HG03159 (cell line): ENCODE measurements around the gene LTK.

ENCODE experiments used
- ATAC-seq: cut with Tn5 transposase; IDR thresholded peaks from one replicate; pipeline ENCODE4 v1.9.1; 2021; ENCODE audit warnings: mild to moderate bottlenecking, moderate library complexity; ENCODE audit not compliant: unreplicated experiment

Gene LTK

DNA sequence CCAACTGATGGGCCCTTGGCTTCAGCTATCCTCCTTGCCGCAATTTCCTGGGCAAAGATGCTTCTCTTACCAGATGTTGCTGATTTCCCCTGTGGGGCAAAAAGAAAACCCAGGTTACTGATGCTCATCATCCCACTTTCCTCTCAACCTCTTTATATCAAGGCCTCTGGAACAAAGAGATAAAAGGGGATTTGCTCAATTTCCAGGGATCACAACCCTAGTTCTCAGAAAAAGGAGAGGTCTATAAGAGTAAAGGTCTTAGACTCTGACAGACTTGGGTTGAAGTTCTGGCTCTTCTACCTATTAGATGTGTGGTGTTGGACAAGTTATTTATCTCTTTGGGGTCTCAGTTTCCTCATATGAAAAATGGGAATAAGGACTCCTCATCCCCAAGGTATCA lies 21.9 kb upstream of the LTK start:
- no peak for ATAC-seq

DNA sequence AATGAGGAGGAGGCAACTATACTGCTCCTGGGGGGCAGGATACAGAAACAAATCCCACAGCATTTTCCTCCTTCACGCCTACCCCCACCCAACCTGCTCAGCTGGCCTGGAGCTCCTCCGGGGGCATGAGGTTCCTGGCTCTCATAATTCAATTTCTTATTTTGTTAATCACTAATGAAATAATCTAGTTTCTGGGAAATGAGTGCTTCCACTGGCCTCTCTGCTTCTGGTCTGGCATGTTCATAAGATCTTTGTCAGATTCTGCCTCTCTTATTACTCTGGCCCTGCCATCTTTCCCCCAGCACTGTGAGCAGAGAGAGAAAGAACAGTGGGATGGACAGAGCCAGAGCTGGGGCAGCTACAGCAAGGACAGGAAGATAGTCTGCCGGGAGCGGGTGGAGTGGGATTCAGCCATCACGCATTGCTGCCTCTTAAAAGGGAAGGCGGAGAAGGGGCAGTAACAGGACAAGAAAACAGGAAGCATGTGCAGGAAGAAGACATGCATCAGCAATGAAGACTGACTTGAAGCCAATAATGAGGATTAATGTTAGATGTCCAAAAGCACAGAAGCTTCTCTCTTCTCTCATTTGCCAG lies 16.8 kb upstream of the LTK start:
- ATAC-seq = no peak

DNA sequence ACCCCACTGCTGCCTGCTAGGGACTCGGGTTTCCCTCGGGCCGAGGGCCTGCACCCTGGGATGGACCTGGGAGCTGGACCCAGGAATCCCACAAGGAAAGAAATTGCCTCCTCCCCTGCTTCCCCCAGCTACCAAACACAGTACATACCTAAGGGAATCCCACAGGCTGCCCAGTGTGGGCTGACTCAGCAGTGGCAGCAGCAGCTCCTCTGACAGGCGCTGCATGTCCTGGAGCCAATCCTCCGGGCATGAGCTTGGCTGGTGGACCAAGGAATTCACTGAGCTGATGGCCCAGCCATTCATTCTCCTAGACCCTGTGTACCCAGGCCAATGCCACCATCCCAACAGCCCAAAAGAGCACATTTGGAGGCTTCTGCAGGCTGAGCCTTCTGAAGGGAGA lies 9.5 kb upstream of the LTK start:
- ATAC-seq = no peak

DNA sequence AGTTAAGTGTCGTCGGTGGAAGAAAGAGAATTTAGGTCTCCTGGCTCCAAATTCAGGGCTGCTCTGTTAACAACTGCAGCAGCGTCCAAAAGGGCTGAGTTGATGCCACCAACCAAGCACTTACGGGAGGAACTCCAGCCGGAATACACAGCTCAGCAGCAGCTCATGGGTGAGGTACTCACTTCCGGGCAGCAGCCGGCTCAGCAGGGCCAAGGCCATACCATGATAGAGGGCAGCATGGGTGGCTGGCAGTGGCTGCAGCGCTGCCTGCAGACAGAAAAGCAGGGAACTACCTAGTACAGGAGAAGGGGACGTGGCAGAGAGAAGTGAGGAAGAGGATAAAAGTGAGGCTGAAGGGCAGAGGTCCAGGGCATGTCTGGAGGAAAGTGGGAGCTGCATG lies 8.0 kb upstream of the LTK start:
- ATAC-seq = no peak

DNA sequence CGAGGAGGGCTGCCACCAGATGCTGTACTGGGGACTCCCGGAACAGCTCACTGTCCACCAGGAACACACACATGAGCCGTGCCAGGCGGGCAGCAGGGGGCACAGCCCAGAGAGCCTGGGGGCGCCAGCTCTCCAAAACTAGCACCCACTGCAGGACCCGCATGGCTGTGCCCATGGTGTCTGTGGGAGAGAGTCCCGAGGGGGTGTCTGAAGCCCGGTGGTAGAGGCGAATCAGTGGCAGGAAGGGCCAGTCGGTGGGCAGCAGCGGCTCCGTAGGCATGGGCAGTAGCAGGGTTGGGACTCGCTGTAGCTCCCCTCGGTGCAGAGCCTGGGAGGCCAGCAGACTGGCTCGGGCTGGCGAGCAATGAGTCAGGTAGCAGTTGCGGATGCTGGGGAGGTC lies 7.0 kb upstream of the LTK start:
- no peak for ATAC-seq

DNA sequence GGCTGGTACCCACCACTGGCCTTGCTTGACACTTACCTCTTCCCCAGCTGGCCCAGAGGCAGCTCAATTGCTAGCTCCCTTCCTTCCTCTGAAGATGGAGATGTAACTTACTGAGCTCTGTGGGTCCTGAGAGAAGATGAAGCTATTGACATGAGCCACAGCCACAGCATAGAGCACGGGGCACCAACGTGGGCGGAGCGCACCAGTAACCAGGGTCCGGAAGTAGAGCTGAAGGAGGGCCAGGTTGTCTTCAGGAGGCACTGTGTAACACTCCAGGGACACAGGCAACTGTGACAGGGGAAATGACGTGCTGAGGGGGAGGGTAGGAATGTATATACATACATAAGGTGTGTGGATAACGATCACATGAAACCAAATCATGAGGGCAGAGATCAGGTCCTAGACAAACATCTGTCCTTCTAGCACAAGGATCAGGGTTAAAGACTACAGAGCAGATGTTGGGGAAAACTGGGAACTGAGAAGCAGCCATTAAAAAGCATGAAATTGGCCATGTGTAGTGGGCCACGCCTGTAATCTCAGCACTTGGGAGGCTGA lies 4.3 kb upstream of the LTK start:
- ATAC-seq = no peak

DNA sequence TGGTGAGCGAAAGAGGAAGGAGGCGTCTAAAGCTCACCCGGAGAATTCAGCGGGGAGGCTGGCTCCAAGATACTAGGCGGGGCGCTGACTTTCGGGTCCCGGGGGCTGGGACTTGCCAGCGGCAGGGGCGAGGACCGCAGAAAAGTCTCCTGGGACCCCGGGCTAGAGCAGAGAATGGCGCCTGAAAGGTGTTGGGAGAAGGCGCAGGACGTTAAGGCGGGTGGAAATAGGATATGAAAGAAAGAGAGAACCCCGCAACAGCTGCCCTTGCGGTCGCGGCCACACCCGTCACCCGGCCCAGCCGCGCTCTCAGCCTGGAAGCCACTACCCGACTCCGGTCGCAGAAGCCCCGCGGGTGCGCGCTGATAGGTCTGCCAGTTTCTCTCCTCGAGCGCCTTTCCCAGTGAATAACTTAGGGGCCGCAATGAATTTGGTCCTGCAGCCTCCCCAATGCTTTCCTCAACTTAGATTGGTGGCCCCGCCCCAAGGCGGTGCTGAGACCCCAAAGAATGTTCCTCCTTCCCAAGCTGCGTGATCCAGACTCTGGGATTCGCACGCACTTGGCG lies 604 bp downstream of the LTK start:
- ATAC-seq = no peak

DNA sequence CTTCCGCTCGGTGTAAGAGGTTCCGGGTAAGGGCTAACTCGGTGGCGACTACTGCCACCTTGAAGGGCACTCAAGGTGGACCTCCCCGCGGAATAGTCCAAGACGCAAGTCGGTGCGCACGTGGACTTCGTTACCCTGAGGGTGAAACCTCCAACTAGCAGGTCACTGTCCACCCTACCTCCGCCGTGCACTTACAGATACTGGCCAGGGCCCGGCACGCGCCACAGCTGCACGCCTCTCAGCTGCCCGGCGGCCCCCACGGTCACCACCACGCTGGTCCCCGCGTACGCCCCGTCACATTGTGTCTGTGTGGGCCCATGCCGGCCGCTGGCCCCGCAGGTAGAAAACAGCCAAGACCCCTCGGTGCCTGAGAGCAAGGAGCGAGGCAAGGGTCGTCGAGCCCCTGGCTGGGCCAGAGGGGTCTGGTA lies 1.1 kb downstream of the LTK start:
- no peak for ATAC-seq

DNA sequence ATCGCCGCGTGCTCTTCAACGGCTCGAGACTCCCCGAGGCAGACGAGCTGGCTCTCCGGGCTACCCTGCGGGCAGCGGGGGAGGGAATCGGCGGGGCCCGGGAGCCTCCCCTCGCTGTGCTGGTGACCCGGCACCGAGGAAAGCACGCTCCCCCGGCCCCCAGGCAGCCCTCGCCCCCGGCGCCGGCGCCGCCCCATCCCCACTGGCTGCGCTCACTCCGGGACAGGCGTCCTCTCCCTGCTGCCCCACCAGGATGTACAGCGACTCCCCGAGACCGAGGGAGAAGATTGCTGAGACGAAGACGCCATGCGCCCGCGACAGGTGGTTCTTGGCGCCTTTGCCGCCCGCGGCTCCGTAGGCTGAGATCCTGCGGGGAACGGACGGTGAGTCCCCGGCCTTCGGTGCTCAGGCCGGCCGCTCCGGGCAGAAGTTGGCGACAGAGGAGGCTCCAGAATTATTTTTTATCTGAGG lies 1.7 kb downstream of the LTK start:
- no peak for ATAC-seq

DNA sequence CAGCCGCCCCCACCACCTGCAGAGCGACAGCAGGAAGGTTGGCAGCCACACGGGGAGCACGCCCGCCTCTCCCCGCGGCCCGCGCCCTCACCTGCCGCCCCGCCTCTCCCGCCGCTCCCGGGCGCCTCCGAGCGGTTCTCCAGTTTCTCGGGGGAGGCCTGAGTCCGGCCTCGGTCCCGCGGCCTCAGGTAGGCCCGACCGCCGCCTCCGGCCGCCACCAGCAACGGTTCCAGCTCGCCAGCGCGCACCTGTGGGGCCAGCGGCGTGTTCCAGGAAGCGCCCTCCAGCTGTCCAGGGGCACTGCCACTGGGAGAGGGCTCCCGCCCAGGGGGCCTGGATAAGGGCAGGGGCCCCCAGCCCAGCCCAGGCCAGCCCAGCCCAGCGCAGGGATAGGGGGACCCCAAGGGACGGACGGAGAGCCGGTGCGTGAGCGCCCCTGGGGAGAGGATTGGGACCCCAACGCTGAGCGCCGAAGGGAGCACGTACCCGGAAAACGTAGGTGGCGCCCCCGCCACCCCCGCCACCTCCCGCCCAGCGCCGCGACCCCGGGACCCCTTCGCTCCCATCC lies 2.2 kb downstream of the LTK start:
- ATAC-seq = no peak

DNA sequence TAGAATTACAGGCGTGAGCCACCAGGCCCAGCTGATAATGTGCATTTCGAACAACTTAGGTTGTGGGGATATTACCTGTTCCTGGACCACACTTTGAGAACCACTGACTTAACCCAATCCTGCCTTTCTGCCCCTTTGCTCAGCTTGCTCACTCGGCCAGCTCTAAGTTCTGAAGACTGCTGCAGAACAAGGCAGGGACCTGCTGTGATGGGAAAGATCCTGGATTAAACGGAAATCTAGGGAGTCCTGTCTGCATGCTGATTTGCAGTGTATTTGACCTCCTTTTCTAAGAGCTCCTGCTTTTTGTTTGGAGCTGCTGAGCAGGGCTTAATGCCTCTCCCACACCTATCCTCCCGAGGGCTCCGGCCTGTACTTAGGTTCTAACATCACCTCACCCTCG lies 2.9 kb downstream of the LTK start:
- ATAC-seq = no peak

DNA sequence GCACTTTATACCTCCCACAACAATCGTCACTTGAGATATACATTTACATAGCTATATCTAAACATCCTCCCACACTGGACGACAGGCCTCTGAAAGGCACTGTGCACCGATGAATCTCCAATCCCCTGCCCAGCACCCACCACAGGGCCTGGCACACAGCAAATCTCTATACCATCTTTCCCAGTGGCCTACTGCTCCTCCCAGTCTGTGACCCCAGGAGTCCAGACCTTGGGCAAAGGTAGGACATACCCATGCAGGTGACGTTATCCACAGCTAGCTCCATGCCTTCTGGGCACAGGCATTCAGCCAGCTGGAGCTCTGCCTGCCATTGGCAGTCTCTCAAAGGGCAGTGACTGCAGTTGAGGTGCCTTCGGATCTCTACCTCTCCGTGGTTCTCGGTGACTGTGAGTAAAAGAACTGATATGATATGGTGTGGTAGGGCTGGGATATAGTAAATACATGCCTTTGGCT lies 5.8 kb downstream of the LTK start:
- ATAC-seq = no peak

DNA sequence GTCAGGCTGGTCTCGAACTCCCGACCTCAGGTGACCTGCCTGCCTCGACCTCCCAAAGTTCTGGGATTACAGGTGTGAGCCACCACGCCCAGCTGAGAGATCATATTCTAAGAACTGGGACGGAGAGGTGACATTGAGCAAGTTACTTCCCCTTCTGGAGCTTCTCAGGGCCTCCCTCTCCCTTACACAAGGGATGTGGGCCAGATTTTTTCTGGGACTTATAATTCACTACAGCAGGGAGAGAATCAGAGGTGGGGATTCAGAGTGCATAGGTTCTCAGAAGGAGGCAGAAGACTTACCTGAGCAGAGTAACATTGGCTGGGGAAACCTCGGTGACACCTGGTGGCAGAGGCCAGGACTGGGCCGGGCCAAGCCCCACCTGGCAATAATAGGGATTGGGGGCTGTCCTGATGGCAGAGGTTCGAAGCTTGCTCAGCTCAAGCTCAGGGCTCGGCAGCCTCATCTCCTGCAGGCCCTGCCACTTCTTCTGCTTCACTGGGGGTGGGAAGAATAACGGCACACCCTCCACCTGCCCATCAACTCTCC lies 6.8 kb downstream of the LTK start:
- no peak for ATAC-seq

DNA sequence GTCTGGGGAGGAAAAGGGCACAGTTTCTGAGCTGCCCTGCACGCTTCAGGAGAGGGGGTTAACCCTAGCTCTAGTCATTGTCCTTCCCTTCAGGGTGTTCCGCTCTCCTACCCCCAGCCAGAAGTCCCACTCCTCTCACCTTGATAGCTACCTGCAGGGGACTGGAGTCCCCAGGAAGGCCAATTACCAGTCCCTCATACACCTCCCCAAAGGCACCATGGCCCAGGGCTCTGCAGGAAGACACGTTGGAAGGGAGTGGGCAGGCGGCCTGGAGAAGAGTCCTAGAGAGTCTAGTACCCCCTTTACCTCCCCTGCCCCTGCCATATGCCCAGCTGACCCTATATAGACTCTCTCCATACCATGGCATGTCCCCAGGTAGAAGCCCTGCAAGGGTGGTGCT lies 7.9 kb downstream of the LTK start:
- no peak for ATAC-seq

DNA sequence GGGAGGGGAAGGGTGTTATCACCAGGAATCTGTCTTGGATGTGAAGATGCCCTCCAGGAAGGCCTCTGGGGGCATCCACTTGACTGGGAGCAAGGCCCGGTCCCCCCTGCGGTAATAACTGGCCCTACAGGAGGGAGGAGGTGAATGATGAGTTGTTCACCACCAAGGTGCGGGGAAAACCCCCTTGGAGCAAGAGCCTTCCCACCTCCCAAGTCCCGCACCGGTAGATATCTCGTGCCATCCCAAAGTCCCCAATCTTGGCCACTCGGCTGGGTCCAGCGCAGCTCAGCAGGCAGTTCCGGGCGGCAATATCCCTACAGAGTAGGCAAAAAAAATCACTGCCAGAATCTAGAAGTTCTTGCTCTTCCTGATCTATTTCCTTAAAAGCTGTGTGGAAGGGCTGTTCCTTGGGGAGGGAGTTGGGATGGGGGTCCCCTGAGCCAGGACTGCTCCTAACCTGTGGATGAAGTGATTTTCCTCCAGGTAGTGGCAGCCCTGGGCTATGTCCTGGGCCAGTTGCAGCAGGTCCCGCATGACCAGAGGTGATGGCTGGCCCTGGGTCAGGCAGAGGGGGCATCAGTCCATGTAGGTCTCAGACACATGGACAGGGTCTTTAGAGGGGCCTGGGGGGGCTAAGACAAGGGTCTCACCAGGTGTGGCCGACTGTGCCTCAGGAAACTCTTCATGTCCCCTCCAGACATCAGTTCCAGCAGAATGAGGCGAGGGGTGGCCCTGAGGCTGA lies 8.7 kb downstream of the LTK start:
- ATAC-seq = no peak

DNA sequence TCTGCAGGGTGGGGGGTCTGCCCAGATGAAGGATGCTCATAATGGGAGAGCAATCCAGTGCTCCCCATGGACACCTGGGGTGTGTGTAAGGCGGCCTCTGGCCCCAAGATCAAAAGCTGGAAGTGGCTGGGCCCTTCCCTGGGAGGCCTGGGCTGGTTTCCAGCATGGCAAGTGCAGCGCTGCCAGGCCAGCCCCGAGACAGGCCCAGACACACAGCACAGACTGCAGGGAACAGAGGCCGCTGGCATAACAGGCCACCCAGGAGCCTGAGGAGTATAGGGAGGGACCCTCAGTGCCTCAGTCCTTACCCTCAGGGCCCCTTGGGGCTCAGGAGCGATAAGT lies 10.0 kb downstream of the LTK start:
- ATAC-seq = no peak

DNA sequence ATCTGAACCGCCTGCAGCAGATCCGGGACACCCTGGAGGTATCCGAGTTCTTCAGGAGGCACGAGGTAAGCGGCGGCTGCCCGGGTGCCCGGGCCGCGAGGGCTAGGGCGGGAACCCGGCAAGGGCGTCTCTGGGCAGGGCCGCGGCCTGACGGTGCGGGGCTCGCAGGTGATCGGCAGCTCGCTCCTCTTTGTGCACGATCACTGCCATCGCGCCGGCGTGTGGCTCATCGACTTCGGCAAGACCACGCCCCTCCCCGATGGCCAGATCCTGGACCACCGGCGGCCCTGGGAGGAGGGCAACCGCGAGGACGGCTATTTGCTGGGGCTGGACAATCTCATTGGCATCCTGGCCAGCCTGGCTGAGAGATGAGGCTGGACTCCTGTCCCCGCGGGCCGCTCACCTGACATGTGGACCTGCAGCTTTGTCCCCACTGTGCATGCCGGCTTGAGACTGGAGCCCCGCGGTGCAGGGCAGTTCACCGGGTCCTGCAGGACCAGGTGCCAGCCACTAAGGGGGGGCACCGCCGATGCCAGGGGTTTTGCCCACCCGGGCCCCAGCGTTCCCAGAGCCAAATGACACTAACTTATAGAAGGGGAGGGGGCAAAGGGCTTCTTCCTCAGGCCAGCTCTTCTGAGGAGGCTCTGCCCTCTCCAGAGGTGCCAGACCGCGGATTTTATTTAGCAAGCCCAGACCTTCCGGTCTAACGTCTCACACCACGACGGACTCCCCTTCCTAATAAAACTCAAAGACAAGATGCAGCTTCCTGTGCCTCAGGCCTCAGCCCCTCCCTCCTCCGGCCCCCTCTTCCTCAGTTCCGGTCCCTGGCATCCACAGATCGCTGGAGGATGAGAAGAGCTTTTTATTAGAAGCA lies 10.6 kb downstream of the LTK start:
- no peak for ATAC-seq

DNA sequence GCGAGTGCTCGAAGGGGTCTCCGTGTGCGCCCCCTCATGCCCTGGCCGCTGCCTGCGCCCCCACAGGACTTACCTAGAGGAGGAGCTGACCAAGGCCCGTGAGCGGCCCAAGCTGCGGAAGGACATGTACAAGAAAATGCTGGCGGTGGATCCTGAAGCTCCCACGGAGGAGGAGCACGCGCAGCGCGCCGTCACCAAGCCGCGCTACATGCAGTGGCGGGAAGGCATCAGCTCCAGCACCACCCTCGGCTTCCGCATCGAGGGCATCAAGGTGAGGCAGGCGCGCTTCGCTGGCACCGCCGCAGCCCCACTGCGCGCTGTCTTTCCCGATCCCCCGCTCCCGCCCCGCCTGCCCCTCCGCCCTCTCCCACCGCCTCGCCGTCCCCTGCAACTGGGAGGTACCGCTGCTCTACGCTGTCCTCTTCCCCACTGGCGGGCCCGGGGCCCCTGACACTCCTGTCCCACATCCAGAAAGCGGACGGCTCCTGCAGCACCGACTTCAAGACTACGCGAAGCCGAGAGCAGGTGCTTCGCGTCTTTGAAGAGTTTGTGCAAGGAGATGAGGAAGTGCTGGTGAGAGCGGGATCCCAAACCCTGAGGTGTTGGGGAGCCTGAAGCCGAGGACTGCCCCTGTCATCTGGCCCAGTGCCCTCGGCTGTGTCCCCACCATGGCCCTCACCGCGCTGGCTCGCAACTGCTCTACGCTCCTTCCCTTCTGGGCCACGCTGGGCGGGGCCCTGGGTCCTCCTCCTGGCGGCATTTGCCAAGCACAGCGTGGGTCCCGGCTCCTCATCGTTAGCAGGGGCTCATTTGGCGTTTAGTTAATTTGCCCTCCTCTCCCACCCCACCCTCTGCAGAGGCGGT lies 11.5 kb downstream of the LTK start:
- no peak for ATAC-seq

DNA sequence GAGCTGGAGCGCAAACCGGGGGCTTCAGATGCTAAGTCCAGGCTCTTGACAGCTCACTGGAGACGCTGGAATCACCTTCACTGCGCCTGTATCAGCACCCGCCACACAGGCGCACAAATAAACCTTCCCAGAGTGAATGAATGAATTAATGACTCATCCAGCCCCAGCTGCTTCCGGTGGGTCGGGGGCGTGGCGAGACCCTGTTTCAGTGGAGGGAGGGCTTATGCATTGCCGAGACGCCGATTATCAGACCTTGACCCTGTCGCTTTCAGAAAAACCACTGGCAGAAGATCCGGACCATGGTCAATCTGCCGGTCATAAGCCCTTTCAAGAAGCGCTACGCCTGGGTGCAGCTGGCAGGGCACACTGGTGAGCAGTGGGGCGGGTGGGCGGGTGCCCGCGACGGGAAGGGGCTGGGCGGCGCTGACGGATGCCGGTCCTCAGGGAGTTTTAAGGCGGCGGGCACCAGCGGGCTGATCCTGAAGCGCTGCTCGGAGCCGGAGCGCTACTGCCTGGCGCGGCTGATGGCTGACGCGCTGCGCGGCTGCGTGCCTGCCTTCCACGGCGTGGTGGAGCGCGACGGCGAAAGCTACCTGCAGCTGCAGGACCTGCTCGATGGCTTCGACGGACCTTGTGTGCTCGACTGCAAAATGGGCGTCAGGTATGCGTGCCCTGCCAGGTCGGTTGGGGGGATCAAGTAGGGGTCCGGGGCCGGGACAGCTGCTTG lies 12.3 kb downstream of the LTK start:
- ATAC-seq = no peak
